HepG2 (cell line): ENCODE measurements around the gene MADCAM1. TPM values are rescaled to one million over a fixed set of nuclear protein-coding genes. Genes with fewer than 3 reads are reported as not detected.

ENCODE experiments used
- ATAC-seq: fragments of 200-7000 bp; cut with Tn5 transposase; 3 replicates; pipeline ENCODE4 v1.9.1; 2020; ENCODE audit warnings: mild to moderate bottlenecking, moderate library complexity
- BruUV-seq: library from RNA; stranded (reverse); fragments of 400-500 nt; replicated peaks from 2 replicates; lab custom pipeline; 2021; lab: Mats Ljungman, UMichigan
- CTCF ChIA-PET: fragments of 300-600 bp; formaldehyde crosslinking; extraction: SDS; loops from one replicate; lab custom pipeline; 2021; ENCODE audit warnings: low total read pairs, inconsistent platforms, low intra/inter-chr PET ratio; lab: Yijun Ruan, JAX
- POLR2A ChIA-PET: fragments of 350-600 bp; sonication (Branson Sonifier 250); formaldehyde crosslinking; loops from one replicate; lab custom pipeline; 2020; ENCODE audit warnings: antibody characterized with exemption, inconsistent platforms; lab: Yijun Ruan, JAX
- DNase-seq: peaks from one replicate; pipeline ENCODE4 v3.0.0-alpha.2; 2015; ENCODE audit warnings: low spot score
- FAIRE-seq: peaks from 3 replicates; lab custom pipeline; 2011; peaks lifted over from hg19 to GRCh38; lab: Jason Lieb, UNC
- H2AFZ ChIP-seq: one replicate; pipeline ENCODE4 v1.6.1; 2011; ENCODE audit warnings: low read length, inconsistent platforms
- H3K27ac ChIP-seq: fragments of 300-600 bp; 3 replicates; pipeline ENCODE4 v1.8.0; 2011; ENCODE audit warnings: mixed run types, mild to moderate bottlenecking, mixed read lengths, low read length, inconsistent platforms; ENCODE audit not compliant: insufficient read depth; ENCODE audit errors: extremely low read length
- H3K27me3 ChIP-seq, 2 experiments: fragments of 200-600 bp in 1 of 2; 2 replicates in 1 of 2; 3 replicates in 1 of 2; pipeline versions ENCODE4 v1.6.0 to v1.8.0; 2011; ENCODE audit warnings: low read length in 2 of 2, mild to moderate bottlenecking in 2 of 2, moderate library complexity in 2 of 2, inconsistent platforms in 1 of 2; ENCODE audit not compliant: insufficient read depth in 2 of 2, control insufficient read depth in 1 of 2
- H3K36me3 ChIP-seq, 2 experiments: fragments of 200-600 bp in 1 of 2; replicated peaks in 1 of 2; 2 replicates in 1 of 2; 3 replicates in 1 of 2; pipeline versions ENCODE4 v1.5.1 to v1.8.0; 2011; ENCODE audit warnings: low read length in 2 of 2, inconsistent platforms in 1 of 2; ENCODE audit not compliant: insufficient read depth in 2 of 2, control insufficient read depth in 1 of 2
- H3K4me1 ChIP-seq: 2 replicates; pipeline ENCODE4 v1.5.1; 2012; ENCODE audit warnings: low read length, inconsistent platforms; ENCODE audit not compliant: insufficient read depth
- H3K4me2 ChIP-seq: 2 replicates; pipeline ENCODE4 v1.6.0; 2011; ENCODE audit warnings: low read depth, low read length, inconsistent platforms
- H3K4me3 ChIP-seq, 3 experiments: fragments of 200-600 bp in 1 of 3; sonication (generic), shearing (Covaris generic) in 1 of 3; replicated peaks in 1 of 3; 2 replicates each; pipeline ENCODE4 v1.5.1; 2011 to 2016; ENCODE audit warnings: low read length in 3 of 3, inconsistent platforms in 2 of 3, low read depth in 2 of 3, mild to moderate bottlenecking in 2 of 3, control low read depth in 1 of 3, mixed read lengths in 1 of 3; ENCODE audit not compliant: insufficient read depth in 1 of 3
- H3K79me2 ChIP-seq: one replicate; pipeline ENCODE4 v1.6.1; 2011; ENCODE audit warnings: low read length, inconsistent platforms; ENCODE audit not compliant: insufficient read depth
- H3K9ac ChIP-seq: 2 replicates; pipeline ENCODE4 v1.6.0; 2011; ENCODE audit warnings: mild to moderate bottlenecking, low read depth, low read length, inconsistent platforms; ENCODE audit not compliant: insufficient read depth
- H3K9me3 ChIP-seq: 2 replicates; pipeline ENCODE4 v1.5.1; 2012; ENCODE audit warnings: mild to moderate bottlenecking, low read length
- H4K20me1 ChIP-seq: 2 replicates; pipeline ENCODE4 v1.6.0; 2011; ENCODE audit warnings: inconsistent platforms, mild to moderate bottlenecking, low read length, moderate library complexity; ENCODE audit not compliant: insufficient read depth
- HNRNPK ChIP-seq: fragments of 200-400 bp; formaldehyde crosslinking; IDR thresholded peaks from 2 replicates; pipeline ENCODE4 v1.6.1; 2018; ENCODE audit warnings: low read length, low read depth, moderate library complexity, mild to moderate bottlenecking; ENCODE audit not compliant: poor library complexity, severe bottlenecking
- MAZ ChIP-seq, 2 experiments: sonication (generic) in 1 of 2; formaldehyde crosslinking in 1 of 2; IDR thresholded peaks; 2 replicates each; pipeline versions ENCODE4 v1.5.0 to v1.6.1; 2012 to 2020; ENCODE audit warnings: low read depth in 2 of 2, mild to moderate bottlenecking in 2 of 2, borderline replicate concordance in 1 of 2, improper control_type of control experiment in 1 of 2, low read length in 1 of 2, missing genetic modification reagents in 1 of 2, moderate library complexity in 1 of 2
- RBAK ChIP-seq: sonication (generic); formaldehyde crosslinking; IDR thresholded peaks from 2 replicates; pipeline ENCODE4 v1.5.1; 2020; ENCODE audit warnings: mild to moderate bottlenecking, missing genetic modification reagents
- SNRNP70 ChIP-seq: fragments of 200-400 bp; formaldehyde crosslinking; IDR thresholded peaks from 2 replicates; pipeline ENCODE4 v1.6.1; 2017; ENCODE audit warnings: mild to moderate bottlenecking, low read depth, low read length, moderate library complexity
- STAT5B ChIP-seq: sonication (generic); formaldehyde crosslinking; IDR thresholded peaks from 2 replicates; pipeline ENCODE4 v1.4.0; 2020; ENCODE audit warnings: missing genetic modification reagents
- TP53 ChIP-seq: sonication (generic); formaldehyde crosslinking; conservative IDR thresholded peaks from 2 replicates; pipeline ENCODE4 v1.4.0; 2020; ENCODE audit warnings: missing genetic modification reagents
- ZFP36 ChIP-seq: fragments of 150-350 bp; IDR thresholded peaks from 2 replicates; pipeline ENCODE4 v1.6.1; 2018; ENCODE audit warnings: borderline replicate concordance, low read length, low read depth; ENCODE audit not compliant: partially characterized antibody
- WGBS: methylation state at CpG from one replicate; pipeline ENCODE4 v1.1.6; 2017; ENCODE audit warnings: low lambda C conversion rate; 5-methylcytosine and 5-hydroxymethylcytosine counted together
- in situ Hi-C: cut with HindIII; loops from 2 replicates; pipeline ENCODE4 v1.10.0; 2017; ENCODE audit warnings: low pct_unique_long_range_greater_than_20kb; ENCODE audit not compliant: extremely low pct_ligation_motif_present
- intact Hi-C: fragments of 100-400 bp; cut with micrococcal nuclease; formaldehyde crosslinking; loops from one replicate; pipeline ENCODE4 v1.10.0; 2022; ENCODE audit not compliant: unreplicated experiment
- polyA plus RNA-seq, 8 experiments: library from polyadenylated mRNA; depleted of rRNA in 3 of 8; stranded (reverse) in 7 of 8; unstranded in 1 of 8; fragments of >200 nt; fragmentation: Illumina TruSeq in 4 of 8; extraction: Trizol in 4 of 8; gene quantifications; 2 replicates each; pipeline versions ENCODE4 v1.2.1 to v1.2.3, GENCODE V29; 2011 to 2016; ENCODE audit warnings: low read depth in 4 of 8, missing spikeins in 1 of 8, mixed read lengths in 1 of 8; ENCODE audit not compliant: insufficient read depth in 1 of 8
- total RNA-seq, 5 experiments: library from RNA; depleted of rRNA; stranded (reverse); fragments of >200 nt; fragmentation: Illumina TruSeq; extraction: Trizol; gene quantifications; 2 replicates each; pipeline ENCODE4 v1.2.3, GENCODE V29; 2016; ENCODE audit warnings: low read depth in 1 of 5
- TF ChIP-seq, protein P1 (sequence below): sonication (generic); formaldehyde crosslinking; IDR thresholded peaks from 2 replicates; pipeline ENCODE4 v1.5.0; 2020; ENCODE audit warnings: mild to moderate bottlenecking, missing genetic modification reagents
- TF ChIP-seq, protein P2 (sequence below): sonication (generic); formaldehyde crosslinking; IDR thresholded peaks from 2 replicates; pipeline ENCODE4 v1.8.1; 2023; ENCODE audit warnings: mild to moderate bottlenecking, inconsistent platforms, moderate library complexity, missing genetic modification reagents, borderline replicate concordance
- TF ChIP-seq, protein P3 (sequence below): IDR thresholded peaks from 2 replicates; pipeline ENCODE4 v1.4.0; 2020; ENCODE audit warnings: mild to moderate bottlenecking, missing genetic modification reagents

MADCAM1 gene
- total and polyA plus RNA-seq, 2 of the 13 experiments (the other 11 are each of a cell fraction or from before 2014, with no cell fraction given): 0.29 to 0.33 TPM

DNA sequence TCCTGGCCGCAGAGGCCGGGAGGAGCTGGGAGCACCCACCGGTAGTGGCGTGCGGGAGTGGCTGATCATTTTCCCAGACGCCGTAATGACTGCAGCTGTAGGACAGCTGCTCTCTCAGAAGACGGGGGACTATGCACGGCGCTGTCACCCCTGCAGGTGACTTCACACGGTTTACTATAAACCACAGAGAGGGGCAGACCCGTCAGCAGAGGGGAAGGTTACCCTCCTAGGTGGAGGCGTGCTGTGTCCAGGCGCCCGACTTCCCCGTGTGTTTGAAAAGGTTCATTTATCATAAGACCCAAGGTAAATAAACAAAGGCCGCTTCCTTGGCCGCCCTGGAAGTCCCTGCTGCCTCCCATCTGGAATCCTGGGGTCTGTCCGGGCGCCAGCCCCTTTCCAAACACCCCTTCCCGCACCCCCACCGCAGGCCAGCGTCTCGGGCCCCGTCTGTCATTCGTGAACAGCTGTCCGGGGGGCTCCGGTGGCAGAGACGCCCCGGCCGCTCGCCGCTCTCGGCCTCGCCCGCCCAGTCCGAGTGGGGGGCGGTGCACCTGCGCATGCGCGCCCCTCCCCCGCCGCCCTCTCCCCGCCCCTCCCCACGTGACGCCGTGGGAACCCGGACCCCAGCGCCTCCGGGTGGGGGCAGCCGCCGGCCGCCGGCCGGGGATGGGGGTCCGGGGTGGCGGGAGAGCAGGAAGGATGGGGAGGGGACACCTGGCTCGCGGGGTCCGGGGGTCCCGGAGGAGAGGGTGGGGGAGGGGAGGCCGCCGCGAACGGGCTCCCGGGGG, 36.4 kb upstream of the MADCAM1 start (continued):
- TF ChIP-seq MAZ (IDR thresholded peaks at IDR 0.05; ENCODE audit: borderline replicate concordance, low read depth, low read length) (0 out of 2 replicates have a peak, but pooled peaks have one; percentile 49), MAZ (CRISPR knock-in tag; IDR thresholded peaks at IDR 0.05; ENCODE audit: low read depth) (peak; percentile 42)
- TF ChIP-seq, protein P1, sequence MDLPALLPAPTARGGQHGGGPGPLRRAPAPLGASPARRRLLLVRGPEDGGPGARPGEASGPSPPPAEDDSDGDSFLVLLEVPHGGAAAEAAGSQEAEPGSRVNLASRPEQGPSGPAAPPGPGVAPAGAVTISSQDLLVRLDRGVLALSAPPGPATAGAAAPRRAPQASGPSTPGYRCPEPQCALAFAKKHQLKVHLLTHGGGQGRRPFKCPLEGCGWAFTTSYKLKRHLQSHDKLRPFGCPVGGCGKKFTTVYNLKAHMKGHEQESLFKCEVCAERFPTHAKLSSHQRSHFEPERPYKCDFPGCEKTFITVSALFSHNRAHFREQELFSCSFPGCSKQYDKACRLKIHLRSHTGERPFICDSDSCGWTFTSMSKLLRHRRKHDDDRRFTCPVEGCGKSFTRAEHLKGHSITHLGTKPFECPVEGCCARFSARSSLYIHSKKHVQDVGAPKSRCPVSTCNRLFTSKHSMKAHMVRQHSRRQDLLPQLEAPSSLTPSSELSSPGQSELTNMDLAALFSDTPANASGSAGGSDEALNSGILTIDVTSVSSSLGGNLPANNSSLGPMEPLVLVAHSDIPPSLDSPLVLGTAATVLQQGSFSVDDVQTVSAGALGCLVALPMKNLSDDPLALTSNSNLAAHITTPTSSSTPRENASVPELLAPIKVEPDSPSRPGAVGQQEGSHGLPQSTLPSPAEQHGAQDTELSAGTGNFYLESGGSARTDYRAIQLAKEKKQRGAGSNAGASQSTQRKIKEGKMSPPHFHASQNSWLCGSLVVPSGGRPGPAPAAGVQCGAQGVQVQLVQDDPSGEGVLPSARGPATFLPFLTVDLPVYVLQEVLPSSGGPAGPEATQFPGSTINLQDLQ: no peak
- TF ChIP-seq, all 625 proteins: peak for 94

DNA sequence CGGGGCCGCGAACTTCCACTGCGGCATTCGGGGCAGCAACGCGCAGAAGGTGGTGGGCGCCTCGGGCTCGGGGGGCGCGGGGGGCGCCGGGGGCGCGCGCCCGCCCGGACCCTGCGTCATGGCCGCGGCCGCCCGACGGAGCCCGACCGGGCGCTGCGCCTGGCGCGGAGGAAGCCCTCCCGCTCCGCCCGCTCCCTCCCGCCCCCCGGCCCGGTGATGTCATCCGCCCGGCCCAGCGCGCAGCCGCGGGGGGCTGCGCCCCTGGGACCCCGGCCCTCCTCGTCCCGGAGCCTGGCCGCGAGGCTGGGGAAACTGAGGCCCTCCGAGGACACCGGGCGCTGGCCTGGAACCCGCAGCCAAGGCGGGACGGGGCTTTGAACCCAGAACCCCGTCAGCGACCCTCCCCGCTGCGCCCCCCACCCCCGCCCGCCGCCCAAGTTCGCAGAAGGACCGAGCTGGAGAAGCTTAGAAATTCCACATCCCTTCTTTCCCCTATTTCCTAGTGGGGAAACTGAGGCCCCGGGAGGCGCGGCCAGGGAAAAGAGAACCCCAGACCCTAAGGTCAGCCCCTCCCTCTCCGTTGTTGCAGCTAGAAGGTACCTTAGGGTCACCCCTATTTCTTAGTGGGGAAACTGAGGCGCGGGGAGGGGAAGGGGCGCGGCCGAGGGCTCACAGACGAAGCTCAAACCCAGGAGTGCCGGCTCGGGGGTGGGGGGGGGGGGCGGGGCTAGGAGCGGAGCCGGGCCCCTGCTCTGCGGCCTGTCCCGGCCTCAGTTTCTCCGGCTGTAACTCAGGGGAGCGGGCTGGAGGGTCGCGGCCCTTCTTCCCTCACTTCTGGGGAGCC, 35.2 kb upstream of the MADCAM1 start, which contains the start of gene SHC2:
SHC2 (minus strand) TSS at position 157 of the 844 bp plus-strand sequence; CDS start at position 120, 37 bp downstream.
- H2AFZ ChIP-seq: no peak within 1 kb of the TSS
- H3K4me1 ChIP-seq: peaks cover 50% of the 10 kb centered on the region
- DNase-seq: no peak
- intact Hi-C loops: no loop called here
- peak within 1 kb of the TSS; percentile 69 to 84 (median 81) for H3K4me3 ChIP-seq
- in situ Hi-C loops: no loop called here
- peaks cover 19% of the 10 kb centered on the region; the same call in 1 of the 2 replicates for H4K20me1 ChIP-seq
- CTCF ChIA-PET: no interaction called here
- H3K9me3 ChIP-seq: no peaks in the 10 kb centered on the region
- no peaks in the 10 kb centered on the region; a peak in 1 of 5 replicates for H3K36me3 ChIP-seq
- no TSS peak for BruUV-seq
- H3K9ac ChIP-seq: peak within 1 kb of the TSS; percentile 74
- POLR2A ChIA-PET: interaction anchor here (0.7 to 2.5 kb wide), 7 partner anchors 19 to 67 kb away, joined by 3 to 16 read pairs (median 4); no protein-coding TSS in a partner anchor
- 0 out of 3 replicates have a peak, but pooled peaks have one; percentile 16 for ATAC-seq
- H3K27me3 ChIP-seq: peaks cover 1 to 5% of the 10 kb centered on the region in 2 experiments; a peak in 2 of 5 replicates
- H3K79me2 ChIP-seq: no peaks in the 10 kb centered on the region
- 1% methylated on average over 22 of the region's 85 CpGs for WGBS
- H3K4me2 ChIP-seq: peak within 1 kb of the TSS; percentile 89
- H3K27ac ChIP-seq: peak within 1 kb of the TSS; percentile 55
- FAIRE-seq: no peak
- TF ChIP-seq RBAK (CRISPR knock-in tag) (no peak), STAT5B (no peak), ZFP36 (no peak), HNRNPK (peak; percentile 14), SNRNP70 (no peak), TP53 (CRISPR knock-in tag) (no peak)
- TF ChIP-seq, protein P2, sequence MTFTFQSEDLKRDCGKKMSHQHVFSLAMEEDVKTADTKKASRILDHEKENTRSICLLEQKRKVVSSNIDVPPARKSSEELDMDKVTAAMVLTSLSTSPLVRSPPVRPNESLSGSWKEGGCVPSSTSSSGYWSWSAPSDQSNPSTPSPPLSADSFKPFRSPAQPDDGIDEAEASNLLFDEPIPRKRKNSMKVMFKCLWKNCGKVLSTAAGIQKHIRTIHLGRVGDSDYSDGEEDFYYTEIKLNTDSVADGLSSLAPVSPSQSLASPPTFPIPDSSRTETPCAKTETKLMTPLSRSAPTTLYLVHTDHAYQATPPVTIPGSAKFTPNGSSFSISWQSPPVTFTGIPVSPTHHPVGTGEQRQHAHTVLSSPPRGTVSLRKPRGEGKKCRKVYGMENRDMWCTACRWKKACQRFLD: no peak
- TF ChIP-seq, protein P3, sequence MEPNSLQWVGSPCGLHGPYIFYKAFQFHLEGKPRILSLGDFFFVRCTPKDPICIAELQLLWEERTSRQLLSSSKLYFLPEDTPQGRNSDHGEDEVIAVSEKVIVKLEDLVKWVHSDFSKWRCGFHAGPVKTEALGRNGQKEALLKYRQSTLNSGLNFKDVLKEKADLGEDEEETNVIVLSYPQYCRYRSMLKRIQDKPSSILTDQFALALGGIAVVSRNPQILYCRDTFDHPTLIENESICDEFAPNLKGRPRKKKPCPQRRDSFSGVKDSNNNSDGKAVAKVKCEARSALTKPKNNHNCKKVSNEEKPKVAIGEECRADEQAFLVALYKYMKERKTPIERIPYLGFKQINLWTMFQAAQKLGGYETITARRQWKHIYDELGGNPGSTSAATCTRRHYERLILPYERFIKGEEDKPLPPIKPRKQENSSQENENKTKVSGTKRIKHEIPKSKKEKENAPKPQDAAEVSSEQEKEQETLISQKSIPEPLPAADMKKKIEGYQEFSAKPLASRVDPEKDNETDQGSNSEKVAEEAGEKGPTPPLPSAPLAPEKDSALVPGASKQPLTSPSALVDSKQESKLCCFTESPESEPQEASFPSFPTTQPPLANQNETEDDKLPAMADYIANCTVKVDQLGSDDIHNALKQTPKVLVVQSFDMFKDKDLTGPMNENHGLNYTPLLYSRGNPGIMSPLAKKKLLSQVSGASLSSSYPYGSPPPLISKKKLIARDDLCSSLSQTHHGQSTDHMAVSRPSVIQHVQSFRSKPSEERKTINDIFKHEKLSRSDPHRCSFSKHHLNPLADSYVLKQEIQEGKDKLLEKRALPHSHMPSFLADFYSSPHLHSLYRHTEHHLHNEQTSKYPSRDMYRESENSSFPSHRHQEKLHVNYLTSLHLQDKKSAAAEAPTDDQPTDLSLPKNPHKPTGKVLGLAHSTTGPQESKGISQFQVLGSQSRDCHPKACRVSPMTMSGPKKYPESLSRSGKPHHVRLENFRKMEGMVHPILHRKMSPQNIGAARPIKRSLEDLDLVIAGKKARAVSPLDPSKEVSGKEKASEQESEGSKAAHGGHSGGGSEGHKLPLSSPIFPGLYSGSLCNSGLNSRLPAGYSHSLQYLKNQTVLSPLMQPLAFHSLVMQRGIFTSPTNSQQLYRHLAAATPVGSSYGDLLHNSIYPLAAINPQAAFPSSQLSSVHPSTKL: no peak
